Gastrocnemius medialis (tissue), 4 donors: ENCODE results near the gene ADAMTS8. TPM values are rescaled to one million over a fixed set of nuclear protein-coding genes. Genes with fewer than 3 reads are reported as not detected.

Experiments
- ATAC-seq, 2 donors: fragments of 150-250 bp; one replicate each; pipeline ENCODE4 v1.9.1; 2016
- DNase-seq, 2 donors: peaks; one replicate each; pipeline ENCODE4 v3.0.0-alpha.2; 2019
- H3K27ac ChIP-seq, 4 donors: fragments of 200-600 bp; sonication (generic); 1 replicate in 1 of 4; 2 replicates in 3 of 4; pipeline ENCODE4 v1.5.1; 2016 to 2018; ENCODE audit warnings: mild to moderate bottlenecking in 2 of 4, moderate library complexity in 1 of 4
- H3K27me3 ChIP-seq, 3 donors: fragments of 200-600 bp; sonication (generic) in 2 of 3; 1 replicate in 1 of 3; 2 replicates in 2 of 3; pipeline versions ENCODE4 v1.5.1 to v1.6.0; 2016 to 2019; ENCODE audit warnings: mild to moderate bottlenecking in 1 of 3, moderate library complexity in 1 of 3
- H3K36me3 ChIP-seq, 2 donors: fragments of 200-600 bp; sonication (generic) in 1 of 2; one replicate each; pipeline ENCODE4 v1.5.1; 2017 to 2018
- H3K4me1 ChIP-seq, 2 donors: fragments of 200-600 bp; sonication (generic) in 1 of 2; one replicate each; pipeline ENCODE4 v1.5.1; 2016 to 2017; ENCODE audit warnings: mild to moderate bottlenecking in 2 of 2
- H3K4me3 ChIP-seq, 4 donors: fragments of 200-600 bp; sonication (generic) in 3 of 4; 1 replicate in 1 of 4; 2 replicates in 3 of 4; pipeline ENCODE4 v1.5.1; 2016 to 2019; ENCODE audit warnings: mild to moderate bottlenecking in 2 of 4
- H3K9me3 ChIP-seq, 3 donors: fragments of 200-600 bp; sonication (generic) in 2 of 3; 1 replicate in 1 of 3; 2 replicates in 2 of 3; pipeline ENCODE4 v1.5.1; 2016 to 2019
- POLR2A ChIP-seq, 2 donors: fragments of 450-650 bp; IDR thresholded peaks; one replicate each; pipeline ENCODE4 v1.6.1; 2017; ENCODE audit warnings: antibody characterized with exemption in 2 of 2, mild to moderate bottlenecking in 2 of 2, moderate library complexity in 2 of 2
- in situ Hi-C, 4 donors: fragments of 200-750 bp; cut with MboI; loops; one replicate each; pipeline versions ENCODE4 v1.15.0 to v1.8.0; 2017; ENCODE audit warnings: low sequenced_read_pairs in 4 of 4
- intact Hi-C: fragments of 100-400 bp; cut with DNase I; formaldehyde crosslinking; loops from one replicate; pipeline ENCODE4 v1.15.1; 2023; ENCODE audit warnings: low total_unique reads
- total RNA-seq, 4 donors: library from RNA; depleted of rRNA; stranded (reverse); fragments of >200 nt; gene quantifications; one replicate each; pipeline versions ENCODE4 v1.1.0 to v1.2.3, GENCODE V29; 2016
- TF ChIP-seq, protein P1 (sequence below), 5 experiments: fragments of 450-650 bp in 3 of 5; fragments of 200-600 bp in 2 of 5; sonication (generic) in 2 of 5; IDR thresholded peaks in 4 of 5; conservative IDR thresholded peaks in 1 of 5; 1 replicate in 4 of 5; 2 replicates in 1 of 5; pipeline ENCODE4 v1.5.1; 2016 to 2019; ENCODE audit warnings: antibody characterized with exemption in 5 of 5, mild to moderate bottlenecking in 3 of 5, moderate library complexity in 3 of 5

ADAMTS8 gene, protein sequence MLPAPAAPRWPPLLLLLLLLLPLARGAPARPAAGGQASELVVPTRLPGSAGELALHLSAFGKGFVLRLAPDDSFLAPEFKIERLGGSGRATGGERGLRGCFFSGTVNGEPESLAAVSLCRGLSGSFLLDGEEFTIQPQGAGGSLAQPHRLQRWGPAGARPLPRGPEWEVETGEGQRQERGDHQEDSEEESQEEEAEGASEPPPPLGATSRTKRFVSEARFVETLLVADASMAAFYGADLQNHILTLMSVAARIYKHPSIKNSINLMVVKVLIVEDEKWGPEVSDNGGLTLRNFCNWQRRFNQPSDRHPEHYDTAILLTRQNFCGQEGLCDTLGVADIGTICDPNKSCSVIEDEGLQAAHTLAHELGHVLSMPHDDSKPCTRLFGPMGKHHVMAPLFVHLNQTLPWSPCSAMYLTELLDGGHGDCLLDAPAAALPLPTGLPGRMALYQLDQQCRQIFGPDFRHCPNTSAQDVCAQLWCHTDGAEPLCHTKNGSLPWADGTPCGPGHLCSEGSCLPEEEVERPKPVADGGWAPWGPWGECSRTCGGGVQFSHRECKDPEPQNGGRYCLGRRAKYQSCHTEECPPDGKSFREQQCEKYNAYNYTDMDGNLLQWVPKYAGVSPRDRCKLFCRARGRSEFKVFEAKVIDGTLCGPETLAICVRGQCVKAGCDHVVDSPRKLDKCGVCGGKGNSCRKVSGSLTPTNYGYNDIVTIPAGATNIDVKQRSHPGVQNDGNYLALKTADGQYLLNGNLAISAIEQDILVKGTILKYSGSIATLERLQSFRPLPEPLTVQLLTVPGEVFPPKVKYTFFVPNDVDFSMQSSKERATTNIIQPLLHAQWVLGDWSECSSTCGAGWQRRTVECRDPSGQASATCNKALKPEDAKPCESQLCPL
- under 1 TPM in 3 of 4 donors, not detected in 1; 0.26 to 0.46 (median 0.29) TPM for total RNA-seq

DNA sequence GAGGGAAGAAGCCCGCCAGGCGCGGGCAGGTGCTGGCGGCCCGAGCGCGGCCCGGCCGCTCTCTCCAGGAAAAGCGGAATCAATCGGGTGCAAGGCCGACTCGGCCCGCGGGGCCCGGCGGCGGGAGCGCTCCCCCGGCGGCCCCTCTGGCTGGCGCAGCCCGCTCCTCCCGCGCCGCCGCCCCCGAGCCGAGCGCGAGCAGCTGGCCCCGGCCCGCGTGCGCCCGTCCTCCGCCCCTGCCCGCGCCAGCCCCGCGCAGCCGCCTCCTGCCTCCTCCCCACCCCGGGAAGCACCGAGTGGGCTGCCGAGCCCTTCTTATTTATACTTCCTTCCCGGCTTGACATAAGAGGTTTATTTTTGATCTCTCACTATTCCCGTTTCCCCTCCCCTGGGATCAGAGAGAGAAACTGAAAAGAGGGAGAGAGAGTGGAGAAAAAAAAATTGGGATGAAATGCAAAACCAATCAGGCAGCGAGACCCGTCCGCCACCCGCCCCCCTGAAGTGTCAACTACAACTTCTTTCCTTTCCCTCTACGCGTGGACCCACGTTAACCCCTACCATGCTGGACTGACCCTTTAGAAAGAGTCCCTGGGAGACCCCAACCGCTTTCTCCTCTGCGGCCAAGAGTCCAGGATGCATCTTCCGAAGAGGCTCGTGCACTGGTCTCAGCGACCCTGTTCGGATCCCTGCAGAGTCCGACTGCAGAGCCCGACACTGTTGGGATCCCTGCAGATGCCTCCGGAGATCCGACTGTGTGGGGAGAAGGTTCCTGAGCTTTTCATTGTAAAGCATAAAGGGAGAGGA, at the start of gene ADAMTS8:
ADAMTS8 (minus strand) TSS at position 294 of the 804 bp plus-strand sequence. CDS start 323 bp downstream, outside the sequence.
- no peak for TF ChIP-seq POLR2A (IDR thresholded peaks at IDR 0.05)
- TF ChIP-seq, protein P1, sequence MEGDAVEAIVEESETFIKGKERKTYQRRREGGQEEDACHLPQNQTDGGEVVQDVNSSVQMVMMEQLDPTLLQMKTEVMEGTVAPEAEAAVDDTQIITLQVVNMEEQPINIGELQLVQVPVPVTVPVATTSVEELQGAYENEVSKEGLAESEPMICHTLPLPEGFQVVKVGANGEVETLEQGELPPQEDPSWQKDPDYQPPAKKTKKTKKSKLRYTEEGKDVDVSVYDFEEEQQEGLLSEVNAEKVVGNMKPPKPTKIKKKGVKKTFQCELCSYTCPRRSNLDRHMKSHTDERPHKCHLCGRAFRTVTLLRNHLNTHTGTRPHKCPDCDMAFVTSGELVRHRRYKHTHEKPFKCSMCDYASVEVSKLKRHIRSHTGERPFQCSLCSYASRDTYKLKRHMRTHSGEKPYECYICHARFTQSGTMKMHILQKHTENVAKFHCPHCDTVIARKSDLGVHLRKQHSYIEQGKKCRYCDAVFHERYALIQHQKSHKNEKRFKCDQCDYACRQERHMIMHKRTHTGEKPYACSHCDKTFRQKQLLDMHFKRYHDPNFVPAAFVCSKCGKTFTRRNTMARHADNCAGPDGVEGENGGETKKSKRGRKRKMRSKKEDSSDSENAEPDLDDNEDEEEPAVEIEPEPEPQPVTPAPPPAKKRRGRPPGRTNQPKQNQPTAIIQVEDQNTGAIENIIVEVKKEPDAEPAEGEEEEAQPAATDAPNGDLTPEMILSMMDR (IDR thresholded peaks at IDR 0.05 in 4 of 5, conservative IDR thresholded peaks at IDR 0.05 in 1 of 5), result no peak
- Histone ChIP-seq H3K4me1 (peaks cover 2 to 8% of the 10 kb centered on the region in 2 donors), H3K4me3 (peak within 1 kb of the TSS; percentile 36 to 53 (median 38)), H3K9me3 (no peaks in the 10 kb centered on the region), H3K27me3 (peaks cover 15 to 24% (median 17%) of the 10 kb centered on the region in 3 donors), H3K27ac (no peak within 1 kb of the TSS), H3K36me3 (no peaks in the 10 kb centered on the region)
- no peak for DNase-seq
- intact Hi-C loops, result loop anchor here (5.0 kb wide), 1 partner anchor 216 kb away; no protein-coding TSS in a partner anchor
- no peak for ATAC-seq
- in situ Hi-C loops, result loop anchor here in 3 of 4 donors (10.0 to 25.0 kb wide), 4 partner anchors 214 to 466 kb away; no protein-coding TSS in a partner anchor

DNA sequence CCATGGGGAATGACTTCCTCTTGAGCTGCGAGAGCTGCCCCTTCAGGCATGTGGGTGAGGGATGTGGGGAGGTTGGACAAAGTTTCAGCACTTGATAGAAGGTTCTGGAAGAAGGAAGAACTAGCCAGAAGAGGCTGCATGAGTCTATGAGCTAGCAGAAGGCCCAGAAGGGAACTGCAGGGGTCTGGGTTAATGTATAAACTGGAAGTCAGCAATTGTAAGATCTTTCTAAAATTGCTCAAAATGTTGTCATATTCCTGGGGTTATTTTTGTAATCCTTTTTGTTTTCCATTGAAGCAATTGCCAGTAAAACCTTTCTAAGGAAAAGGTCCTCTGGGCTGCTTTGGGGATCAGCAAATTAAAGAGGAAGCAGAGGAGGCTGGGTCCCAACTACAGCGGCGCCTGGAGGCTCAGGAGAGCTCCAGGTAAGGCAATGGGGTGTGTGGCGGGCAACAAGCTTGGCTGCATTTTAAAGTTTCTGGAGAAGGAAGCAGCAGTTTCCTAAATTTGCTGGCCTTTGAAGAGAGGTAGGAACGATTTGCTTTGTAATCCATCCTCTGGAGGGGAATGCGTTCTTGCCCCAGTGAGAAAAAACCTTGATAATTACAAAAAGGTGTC, 49.3 kb upstream of the ADAMTS8 start:
- peaks cover 8 to 16% of the 10 kb centered on the region in 2 donors for H3K4me1 ChIP-seq
- in situ Hi-C loops, result no loop called here

DNA sequence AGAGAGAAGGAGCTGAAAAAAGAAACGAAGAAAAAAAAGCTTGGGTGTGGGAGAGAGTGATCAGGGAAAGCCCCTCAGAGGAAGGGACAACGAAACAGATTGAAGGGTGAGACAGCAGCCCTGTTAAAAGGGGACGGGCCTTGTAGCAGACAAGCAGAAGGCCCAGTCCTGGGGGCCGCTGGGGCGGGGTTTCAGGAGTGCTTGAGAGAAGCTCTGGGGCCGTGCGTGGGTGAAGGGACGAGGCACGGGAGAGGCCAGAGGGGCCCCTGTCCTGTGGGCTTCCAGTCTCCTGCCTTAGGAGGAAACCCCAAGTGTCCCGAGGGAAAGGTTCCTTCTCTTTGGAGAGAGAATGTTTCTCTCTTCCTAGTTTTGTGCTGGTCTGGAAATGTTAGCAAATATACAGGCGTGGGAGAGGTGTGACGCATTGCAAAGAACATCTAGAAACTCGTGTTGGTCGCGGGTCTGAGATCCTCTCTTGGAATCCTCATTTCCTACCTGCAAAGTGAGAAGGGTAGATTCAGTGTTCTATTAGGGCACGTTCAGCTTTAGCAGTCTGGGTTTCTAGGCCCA, 48.6 kb upstream of the ADAMTS8 start:
- intact Hi-C loops (no loop called here), in situ Hi-C loops (no loop called here)
- TF ChIP-seq, protein P1 (IDR thresholded peaks at IDR 0.05 in 4 of 5, conservative IDR thresholded peaks at IDR 0.05 in 1 of 5), result no peak
- no peak for TF ChIP-seq POLR2A (IDR thresholded peaks at IDR 0.05)
- ATAC-seq (no peak), DNase-seq (no peak)
- Histone ChIP-seq H3K4me1 (peaks cover 8 to 16% of the 10 kb centered on the region in 2 donors), H3K27ac (peak overlapping the region; percentile 51 to 76 (median 69)), H3K9me3 (no peaks in the 10 kb centered on the region), H3K4me3 (no peak overlapping the region), H3K36me3 (no peaks in the 10 kb centered on the region), H3K27me3 (no peaks in the 10 kb centered on the region)

More for the DNA sequence above, 49.3 kb upstream of the ADAMTS8 start:
- peak overlapping the region; percentile 51 to 76 (median 69) for H3K27ac ChIP-seq
- no peaks in the 10 kb centered on the region for H3K36me3 ChIP-seq
- no peaks in the 10 kb centered on the region for H3K9me3 ChIP-seq
- intact Hi-C loops, result no loop called here
- TF ChIP-seq, protein P1 (IDR thresholded peaks at IDR 0.05 in 4 of 5, conservative IDR thresholded peaks at IDR 0.05 in 1 of 5), result no peak
- TF ChIP-seq POLR2A (IDR thresholded peaks at IDR 0.05), result no peak
- no peaks in the 10 kb centered on the region for H3K27me3 ChIP-seq
- DNase-seq (no peak), ATAC-seq (peak in 1 of 2 donors; percentile 22)
- H3K4me3 ChIP-seq, result no peak overlapping the region
